Suprapubic skin (tissue), 4 donors: ENCODE results near the gene BZW2. TPM values are rescaled to one million over a fixed set of nuclear protein-coding genes. Genes with fewer than 3 reads are reported as not detected.

Experiments used
- DNase-seq, 2 donors: peaks; one replicate each; pipeline ENCODE4 v3.0.0-alpha.2; 2019; ENCODE audit warnings: low spot score in 2 of 2
- H3K27ac ChIP-seq: fragments of 200-600 bp; sonication (generic); one replicate; pipeline ENCODE4 v1.5.1; 2019
- H3K27me3 ChIP-seq: fragments of 200-600 bp; sonication (generic); one replicate; pipeline ENCODE4 v1.5.1; 2019
- H3K36me3 ChIP-seq: fragments of 200-600 bp; sonication (generic); one replicate; pipeline ENCODE4 v1.5.1; 2019
- H3K4me1 ChIP-seq: fragments of 200-600 bp; sonication (generic); one replicate; pipeline ENCODE4 v1.5.1; 2019
- H3K4me3 ChIP-seq: fragments of 200-600 bp; sonication (generic); one replicate; pipeline ENCODE4 v1.5.1; 2019; ENCODE audit warnings: mild to moderate bottlenecking
- H3K9me3 ChIP-seq: fragments of 200-600 bp; sonication (generic); one replicate; pipeline ENCODE4 v1.5.1; 2019
- EP300 ChIP-seq: sonication (generic); formaldehyde crosslinking; IDR thresholded peaks from one replicate; pipeline ENCODE4 v1.6.1; 2017; ENCODE audit warnings: antibody characterized with exemption
- POLR2A ChIP-seq, 2 donors: fragments of 450-650 bp; IDR thresholded peaks; one replicate each; pipeline ENCODE4 v1.6.1; 2017; ENCODE audit warnings: antibody characterized with exemption in 2 of 2, mild to moderate bottlenecking in 2 of 2, moderate library complexity in 2 of 2
- POLR2AphosphoS5 ChIP-seq, 3 donors: sonication (generic); formaldehyde crosslinking; IDR thresholded peaks; one replicate each; pipeline ENCODE4 v1.6.1; 2017; ENCODE audit warnings: antibody characterized with exemption in 3 of 3
- WGBS: methylation state at CpG from one replicate; pipeline ENCODE4 v1.1.5; 2018; 5-methylcytosine and 5-hydroxymethylcytosine counted together
- total RNA-seq, 4 donors: library from RNA; depleted of rRNA; stranded (reverse); fragments of >200 nt; gene quantifications; one replicate each; pipeline ENCODE4 v1.1.0, GENCODE V29; 2016
- TF ChIP-seq, protein P1 (sequence below), 2 donors: fragments of 200-600 bp in 1 of 2; fragments of 450-650 bp in 1 of 2; sonication (generic) in 1 of 2; IDR thresholded peaks; one replicate each; pipeline ENCODE4 v1.5.1; 2016 to 2019; ENCODE audit warnings: antibody characterized with exemption in 2 of 2, mild to moderate bottlenecking in 1 of 2, moderate library complexity in 1 of 2

BZW2 gene
- total RNA-seq, 4 donors from 2014 or later, result 60.5 to 97.9 (median 84.4) TPM

DNA sequence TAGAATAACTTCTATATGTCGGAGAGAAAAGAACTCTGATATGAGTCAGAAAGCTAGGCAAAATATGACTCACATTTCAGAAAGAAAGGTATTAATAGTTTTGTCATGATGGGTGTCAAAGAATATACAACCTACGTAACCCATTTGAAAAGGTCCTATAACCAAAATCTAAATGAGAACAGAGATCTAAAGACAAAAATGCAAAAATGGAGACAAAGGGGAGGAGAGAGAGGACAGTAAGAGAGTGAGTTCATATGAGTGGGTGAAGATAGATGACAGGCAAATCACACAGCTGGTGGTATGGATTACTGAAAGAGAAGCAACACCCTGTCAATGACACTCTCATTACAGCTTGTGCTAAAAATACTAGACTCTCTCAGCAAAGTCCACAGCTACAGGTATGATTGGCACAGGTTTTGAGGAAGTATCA, 26.0 kb upstream of the BZW2 start:
- no peak overlapping the region for H3K27ac ChIP-seq
- H3K36me3 ChIP-seq, result peaks cover 69% of the 10 kb centered on the region
- no peaks in the 10 kb centered on the region for H3K4me1 ChIP-seq
- H3K4me3 ChIP-seq, result no peak overlapping the region
- DNase-seq, result no peak
- no peaks in the 10 kb centered on the region for H3K9me3 ChIP-seq
- no peak for TF ChIP-seq EP300
- no peak for TF ChIP-seq POLR2AphosphoS5 (IDR thresholded peaks at IDR 0.05)
- TF ChIP-seq, protein P1, sequence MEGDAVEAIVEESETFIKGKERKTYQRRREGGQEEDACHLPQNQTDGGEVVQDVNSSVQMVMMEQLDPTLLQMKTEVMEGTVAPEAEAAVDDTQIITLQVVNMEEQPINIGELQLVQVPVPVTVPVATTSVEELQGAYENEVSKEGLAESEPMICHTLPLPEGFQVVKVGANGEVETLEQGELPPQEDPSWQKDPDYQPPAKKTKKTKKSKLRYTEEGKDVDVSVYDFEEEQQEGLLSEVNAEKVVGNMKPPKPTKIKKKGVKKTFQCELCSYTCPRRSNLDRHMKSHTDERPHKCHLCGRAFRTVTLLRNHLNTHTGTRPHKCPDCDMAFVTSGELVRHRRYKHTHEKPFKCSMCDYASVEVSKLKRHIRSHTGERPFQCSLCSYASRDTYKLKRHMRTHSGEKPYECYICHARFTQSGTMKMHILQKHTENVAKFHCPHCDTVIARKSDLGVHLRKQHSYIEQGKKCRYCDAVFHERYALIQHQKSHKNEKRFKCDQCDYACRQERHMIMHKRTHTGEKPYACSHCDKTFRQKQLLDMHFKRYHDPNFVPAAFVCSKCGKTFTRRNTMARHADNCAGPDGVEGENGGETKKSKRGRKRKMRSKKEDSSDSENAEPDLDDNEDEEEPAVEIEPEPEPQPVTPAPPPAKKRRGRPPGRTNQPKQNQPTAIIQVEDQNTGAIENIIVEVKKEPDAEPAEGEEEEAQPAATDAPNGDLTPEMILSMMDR (IDR thresholded peaks at IDR 0.05), result no peak
- TF ChIP-seq POLR2A (IDR thresholded peaks at IDR 0.05), result no peak
- 91% methylated on average over 2 of the region's 2 CpGs for WGBS
- H3K27me3 ChIP-seq, result no peaks in the 10 kb centered on the region

DNA sequence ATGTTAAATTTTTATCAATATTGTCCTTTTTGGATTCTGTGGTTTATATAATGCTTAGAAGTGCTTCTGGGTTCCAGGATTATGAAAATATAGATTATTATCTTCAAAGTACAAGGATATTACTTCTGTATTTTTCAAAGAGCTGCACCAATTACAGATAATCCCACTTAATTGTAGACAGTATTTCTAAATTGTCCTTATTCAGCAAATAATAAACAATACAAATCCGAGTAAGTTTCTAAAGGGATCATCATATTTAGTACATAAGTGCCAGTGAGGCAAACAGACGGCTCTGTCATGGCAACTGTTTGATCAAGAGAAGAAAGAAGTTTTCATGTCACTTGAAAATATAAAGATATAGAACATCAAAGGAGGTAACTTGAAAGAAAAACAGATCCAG, 19.6 kb upstream of the BZW2 start:
- WGBS, result 95% methylated on average over 2 of the region's 2 CpGs
- H3K4me3 ChIP-seq, result no peak overlapping the region
- no peaks in the 10 kb centered on the region for H3K27me3 ChIP-seq
- TF ChIP-seq EP300, result no peak
- no peak for TF ChIP-seq POLR2AphosphoS5 (IDR thresholded peaks at IDR 0.05)
- no peak for TF ChIP-seq POLR2A (IDR thresholded peaks at IDR 0.05)
- TF ChIP-seq, protein P1 (IDR thresholded peaks at IDR 0.05), result no peak
- H3K4me1 ChIP-seq, result no peaks in the 10 kb centered on the region
- H3K9me3 ChIP-seq, result no peaks in the 10 kb centered on the region
- H3K27ac ChIP-seq, result no peak overlapping the region
- peaks cover 37% of the 10 kb centered on the region for H3K36me3 ChIP-seq
- DNase-seq, result no peak

DNA sequence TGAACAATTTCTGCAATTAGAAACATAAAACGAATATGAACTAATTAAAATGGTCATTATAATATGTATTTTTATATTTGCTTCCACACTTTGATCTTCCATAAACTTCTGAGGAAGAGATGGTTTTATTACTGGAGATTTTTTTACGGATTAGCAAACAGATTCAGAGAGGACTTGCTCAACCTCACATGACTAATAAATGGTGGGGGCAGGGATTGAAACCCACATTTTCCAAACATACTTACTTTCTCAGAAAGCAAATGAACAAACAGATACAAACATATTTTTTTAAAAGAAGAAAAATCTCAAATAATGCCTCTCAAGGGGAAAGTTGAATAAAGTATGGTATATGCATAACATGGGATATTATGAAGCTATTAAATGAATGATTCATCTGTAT, 18.7 kb upstream of the BZW2 start:
- TF ChIP-seq EP300 (no peak), POLR2AphosphoS5 (IDR thresholded peaks at IDR 0.05) (no peak), POLR2A (IDR thresholded peaks at IDR 0.05) (no peak)
- TF ChIP-seq, protein P1 (IDR thresholded peaks at IDR 0.05), result no peak
- Histone ChIP-seq H3K36me3 (peaks cover 29% of the 10 kb centered on the region), H3K9me3 (no peaks in the 10 kb centered on the region), H3K27me3 (no peaks in the 10 kb centered on the region), H3K4me3 (no peak overlapping the region), H3K4me1 (no peaks in the 10 kb centered on the region), H3K27ac (no peak overlapping the region)
- DNase-seq, result no peak
- 70% methylated on average over 2 of the region's 2 CpGs for WGBS

DNA sequence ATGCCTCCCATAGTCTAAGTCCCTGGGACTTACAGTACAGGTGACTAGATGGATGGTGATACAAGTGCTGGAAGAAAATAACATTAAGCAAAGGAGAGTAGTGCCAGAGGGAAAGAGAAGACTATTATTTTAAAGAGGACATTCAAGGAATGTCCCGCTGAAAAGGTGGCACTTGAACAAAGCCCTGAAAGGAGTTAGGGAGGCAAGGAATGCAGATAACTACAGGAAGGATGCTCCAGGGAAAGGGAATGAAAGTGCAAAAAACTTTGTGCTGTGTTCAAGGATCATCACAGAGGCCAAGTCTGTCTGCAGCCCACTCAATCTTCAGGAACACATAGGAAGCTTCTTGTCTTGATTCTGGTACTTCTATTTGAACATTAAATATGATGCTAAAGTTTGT, 15.3 kb upstream of the BZW2 start:
- TF ChIP-seq EP300, result no peak
- no peak for TF ChIP-seq POLR2AphosphoS5 (IDR thresholded peaks at IDR 0.05)
- TF ChIP-seq, protein P1 (IDR thresholded peaks at IDR 0.05), result no peak
- no peak for TF ChIP-seq POLR2A (IDR thresholded peaks at IDR 0.05)
- Histone ChIP-seq H3K27ac (no peak overlapping the region), H3K27me3 (no peaks in the 10 kb centered on the region), H3K4me3 (no peak overlapping the region), H3K9me3 (no peaks in the 10 kb centered on the region), H3K36me3 (peaks cover 7% of the 10 kb centered on the region), H3K4me1 (no peaks in the 10 kb centered on the region)
- no peak for DNase-seq
- WGBS, result 79% methylated on average over 1 of the region's 1 CpG

DNA sequence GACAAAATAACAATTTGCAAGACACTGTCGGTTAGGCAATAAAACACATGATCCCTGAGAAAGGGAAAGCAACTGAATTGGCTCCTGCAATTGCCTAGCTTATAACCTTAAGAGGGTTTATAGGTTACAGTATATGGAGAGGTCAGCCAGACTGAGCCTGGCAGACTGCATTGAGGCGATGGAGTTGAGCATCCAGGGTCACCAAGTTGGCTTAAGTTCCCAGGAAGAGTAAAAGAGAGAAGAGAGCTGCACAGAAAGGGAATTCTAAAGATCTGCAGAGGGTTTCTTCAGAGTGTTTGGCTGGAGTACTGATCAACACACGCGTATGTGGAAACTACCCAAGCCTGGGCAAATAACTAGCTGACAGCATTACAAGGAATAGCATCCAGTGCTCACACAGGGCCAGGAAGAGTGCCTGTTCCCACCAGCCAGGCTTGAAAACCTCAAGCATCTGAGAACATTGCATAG, 11.7 kb upstream of the BZW2 start:
- DNase-seq, result no peak
- no peaks in the 10 kb centered on the region for H3K36me3 ChIP-seq
- no peak overlapping the region for H3K27ac ChIP-seq
- TF ChIP-seq POLR2AphosphoS5 (IDR thresholded peaks at IDR 0.05) (peak in 1 of 3 donors; percentile 19), POLR2A (IDR thresholded peaks at IDR 0.05) (no peak), EP300 (no peak)
- TF ChIP-seq, protein P1 (IDR thresholded peaks at IDR 0.05), result no peak
- peaks cover 22% of the 10 kb centered on the region for H3K4me1 ChIP-seq
- 66% methylated on average over 4 of the region's 4 CpGs for WGBS
- H3K4me3 ChIP-seq, result no peak overlapping the region
- H3K9me3 ChIP-seq, result no peaks in the 10 kb centered on the region
- H3K27me3 ChIP-seq, result no peaks in the 10 kb centered on the region
